ENCODE results near the gene RBFOX2.

- TF ChIP-seq CTCF (IDR thresholded peaks at IDR 0.05) (no peak), ZFX (IDR thresholded peaks at IDR 0.05; ENCODE audit: borderline replicate concordance) (no peak)
These were observed 5.9 kb downstream of the RBFOX2 start for GRCh38 chr22:36022697-36023096.
